ENCODE data around the gene UBL5. TPM values are rescaled to one million over a fixed set of nuclear protein-coding genes. Genes with fewer than 3 reads are reported as not detected.

Gene UBL5
- total and polyA plus RNA-seq, 10 of the 15 experiments (the other 5 are each of a cell fraction or from before 2014, with no cell fraction given) = 297 to 897 (median 711) TPM

DNA sequence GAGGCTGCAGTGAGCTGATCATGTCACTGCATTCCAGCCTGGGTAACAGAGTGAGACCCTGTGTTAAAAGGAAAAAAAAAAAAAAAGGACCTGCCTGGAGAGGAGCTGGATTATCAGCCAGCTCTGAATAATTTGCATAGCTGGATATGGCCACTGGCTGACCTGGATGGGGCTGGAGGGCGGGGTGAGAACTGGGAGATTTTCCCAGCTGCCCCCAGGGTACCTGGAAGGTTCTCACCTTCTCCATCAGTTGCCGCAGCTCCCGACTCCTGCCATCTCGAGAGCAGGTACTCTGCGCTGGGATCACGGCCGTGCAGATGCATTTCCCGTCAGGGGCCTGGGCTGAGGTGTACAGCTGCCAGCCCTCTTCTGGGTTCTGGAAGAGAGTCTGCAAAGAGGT lies 32.7 kb downstream of the UBL5 start:
- no peak overlapping the region for H3K9ac ChIP-seq (ENCODE audit: control insufficient read depth, insufficient read depth, low read length)
- RAD21 ChIA-PET (ENCODE audit: unreplicated experiment) = no interaction called here
- no peak for FAIRE-seq
- no peak for DNase-seq (ENCODE audit: low read depth, low spot score)
- SMC1A ChIA-PET (ENCODE audit: uncharacterized antibody, unreplicated experiment) = no interaction called here
- BruUV-seq (replicated peaks) = no TSS peak
- POLR2A ChIA-PET = no interaction called here
- ATAC-seq = no peak
- H3K9me3 ChIP-seq (replicated peaks; ENCODE audit: control insufficient read depth, insufficient read depth, low read length) = no peaks in the 10 kb centered on the region
- H3K4me1 ChIP-seq (ENCODE audit: control insufficient read depth, insufficient read depth, low read length) = peaks cover 16% of the 10 kb centered on the region
- CTCF ChIA-PET = no interaction called here
- H3K36me3 ChIP-seq (ENCODE audit: control insufficient read depth in 2 of 2, insufficient read depth in 2 of 2, low read length in 1 of 2) = no peaks in the 10 kb centered on the region
- intact Hi-C loops (cut with micrococcal nuclease; ENCODE audit: unreplicated experiment) = no loop called here
- WGBS (ENCODE audit: insufficient coverage, insufficient replicate concordance, low lambda C conversion rate, missing lambda C conversion rate) = 74% methylated on average over 8 of the region's 8 CpGs
- no peak overlapping the region for H3K4me2 ChIP-seq (ENCODE audit: control insufficient read depth, insufficient read depth)
- no peak overlapping the region for H3K27ac ChIP-seq (ENCODE audit: control insufficient read depth, insufficient read depth)
- in situ Hi-C loops (cut with MboI) = no loop called here
- no peaks in the 10 kb centered on the region for H3K79me2 ChIP-seq (ENCODE audit: control insufficient read depth, insufficient read depth, low read length)
- no peak overlapping the region for H2AFZ ChIP-seq (ENCODE audit: control insufficient read depth, low read depth, low read length)
- H3K27me3 ChIP-seq (replicated peaks in 1 of 2; ENCODE audit: control insufficient read depth in 2 of 2, insufficient read depth in 2 of 2, low read length in 1 of 2) = no peaks in the 10 kb centered on the region
- H3K4me3 ChIP-seq = no peak overlapping the region
- H4K20me1 ChIP-seq (ENCODE audit: control insufficient read depth, insufficient read depth) = no peaks in the 10 kb centered on the region
- no peak for TF ChIP-seq RBBP5 (conservative IDR thresholded peaks at IDR 0.05)
- no peak for TF ChIP-seq SREBF2 (IDR thresholded peaks at IDR 0.05; ENCODE audit: low read length)
- TF ChIP-seq, protein P1, sequence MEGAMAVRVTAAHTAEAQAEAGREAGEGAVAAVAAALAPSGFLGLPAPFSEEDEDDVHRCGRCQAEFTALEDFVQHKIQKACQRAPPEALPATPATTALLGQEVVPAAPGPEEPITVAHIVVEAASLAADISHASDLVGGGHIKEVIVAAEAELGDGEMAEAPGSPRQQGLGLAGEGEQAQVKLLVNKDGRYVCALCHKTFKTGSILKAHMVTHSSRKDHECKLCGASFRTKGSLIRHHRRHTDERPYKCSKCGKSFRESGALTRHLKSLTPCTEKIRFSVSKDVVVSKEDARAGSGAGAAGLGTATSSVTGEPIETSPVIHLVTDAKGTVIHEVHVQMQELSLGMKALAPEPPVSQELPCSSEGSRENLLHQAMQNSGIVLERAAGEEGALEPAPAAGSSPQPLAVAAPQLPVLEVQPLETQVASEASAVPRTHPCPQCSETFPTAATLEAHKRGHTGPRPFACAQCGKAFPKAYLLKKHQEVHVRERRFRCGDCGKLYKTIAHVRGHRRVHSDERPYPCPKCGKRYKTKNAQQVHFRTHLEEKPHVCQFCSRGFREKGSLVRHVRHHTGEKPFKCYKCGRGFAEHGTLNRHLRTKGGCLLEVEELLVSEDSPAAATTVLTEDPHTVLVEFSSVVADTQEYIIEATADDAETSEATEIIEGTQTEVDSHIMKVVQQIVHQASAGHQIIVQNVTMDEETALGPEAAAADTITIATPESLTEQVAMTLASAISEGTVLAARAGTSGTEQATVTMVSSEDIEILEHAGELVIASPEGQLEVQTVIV (IDR thresholded peaks at IDR 0.05; ENCODE audit: borderline replicate concordance, partially characterized antibody) = no peak
- no peak for TF ChIP-seq STAT1 (conservative IDR thresholded peaks at IDR 0.05)
- no peak for TF ChIP-seq CREB1 (IDR thresholded peaks at IDR 0.05; ENCODE audit: low read depth)
- no peak for TF ChIP-seq NR2C1 (IDR thresholded peaks at IDR 0.05)
- no peak for TF ChIP-seq TCF12 (IDR thresholded peaks at IDR 0.05; ENCODE audit: low read depth, low read length)
- no peak for TF ChIP-seq POLR2AphosphoS5 (IDR thresholded peaks at IDR 0.05; ENCODE audit: low read length)
- no peak for TF ChIP-seq GATAD2B (conservative IDR thresholded peaks at IDR 0.05; ENCODE audit: low read depth)
- TF ChIP-seq RB1 (IDR thresholded peaks at IDR 0.05; ENCODE audit: borderline replicate concordance) = no peak
- TF ChIP-seq SREBF1 (IDR thresholded peaks at IDR 0.05; ENCODE audit: low read length) = no peak
- no peak for TF ChIP-seq CBX5 (IDR thresholded peaks at IDR 0.05; ENCODE audit: low read depth)
- no peak for TF ChIP-seq KDM1A (IDR thresholded peaks at IDR 0.05; ENCODE audit: borderline replicate concordance)
- TF ChIP-seq ESRRA (IDR thresholded peaks at IDR 0.05; ENCODE audit: low read length) = no peak
- TF ChIP-seq EP300 (IDR thresholded peaks at IDR 0.05; ENCODE audit: borderline replicate concordance in 1 of 2, control insufficient read depth in 1 of 2, low read depth in 2 of 2, low read length in 2 of 2) = no peak
- TF ChIP-seq, protein P2, sequence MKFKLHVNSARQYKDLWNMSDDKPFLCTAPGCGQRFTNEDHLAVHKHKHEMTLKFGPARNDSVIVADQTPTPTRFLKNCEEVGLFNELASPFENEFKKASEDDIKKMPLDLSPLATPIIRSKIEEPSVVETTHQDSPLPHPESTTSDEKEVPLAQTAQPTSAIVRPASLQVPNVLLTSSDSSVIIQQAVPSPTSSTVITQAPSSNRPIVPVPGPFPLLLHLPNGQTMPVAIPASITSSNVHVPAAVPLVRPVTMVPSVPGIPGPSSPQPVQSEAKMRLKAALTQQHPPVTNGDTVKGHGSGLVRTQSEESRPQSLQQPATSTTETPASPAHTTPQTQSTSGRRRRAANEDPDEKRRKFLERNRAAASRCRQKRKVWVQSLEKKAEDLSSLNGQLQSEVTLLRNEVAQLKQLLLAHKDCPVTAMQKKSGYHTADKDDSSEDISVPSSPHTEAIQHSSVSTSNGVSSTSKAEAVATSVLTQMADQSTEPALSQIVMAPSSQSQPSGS (IDR thresholded peaks at IDR 0.05; ENCODE audit: low read length) = no peak
- TF ChIP-seq, protein P3, sequence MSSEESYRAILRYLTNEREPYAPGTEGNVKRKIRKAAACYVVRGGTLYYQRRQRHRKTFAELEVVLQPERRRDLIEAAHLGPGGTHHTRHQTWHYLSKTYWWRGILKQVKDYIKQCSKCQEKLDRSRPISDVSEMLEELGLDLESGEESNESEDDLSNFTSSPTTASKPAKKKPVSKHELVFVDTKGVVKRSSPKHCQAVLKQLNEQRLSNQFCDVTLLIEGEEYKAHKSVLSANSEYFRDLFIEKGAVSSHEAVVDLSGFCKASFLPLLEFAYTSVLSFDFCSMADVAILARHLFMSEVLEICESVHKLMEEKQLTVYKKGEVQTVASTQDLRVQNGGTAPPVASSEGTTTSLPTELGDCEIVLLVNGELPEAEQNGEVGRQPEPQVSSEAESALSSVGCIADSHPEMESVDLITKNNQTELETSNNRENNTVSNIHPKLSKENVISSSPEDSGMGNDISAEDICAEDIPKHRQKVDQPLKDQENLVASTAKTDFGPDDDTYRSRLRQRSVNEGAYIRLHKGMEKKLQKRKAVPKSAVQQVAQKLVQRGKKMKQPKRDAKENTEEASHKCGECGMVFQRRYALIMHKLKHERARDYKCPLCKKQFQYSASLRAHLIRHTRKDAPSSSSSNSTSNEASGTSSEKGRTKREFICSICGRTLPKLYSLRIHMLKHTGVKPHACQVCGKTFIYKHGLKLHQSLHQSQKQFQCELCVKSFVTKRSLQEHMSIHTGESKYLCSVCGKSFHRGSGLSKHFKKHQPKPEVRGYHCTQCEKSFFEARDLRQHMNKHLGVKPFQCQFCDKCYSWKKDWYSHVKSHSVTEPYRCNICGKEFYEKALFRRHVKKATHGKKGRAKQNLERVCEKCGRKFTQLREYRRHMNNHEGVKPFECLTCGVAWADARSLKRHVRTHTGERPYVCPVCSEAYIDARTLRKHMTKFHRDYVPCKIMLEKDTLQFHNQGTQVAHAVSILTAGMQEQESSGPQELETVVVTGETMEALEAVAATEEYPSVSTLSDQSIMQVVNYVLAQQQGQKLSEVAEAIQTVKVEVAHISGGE (CRISPR knock-in tag; IDR thresholded peaks at IDR 0.05) = no peak
- TF ChIP-seq SPI1 (IDR thresholded peaks at IDR 0.05; ENCODE audit: borderline replicate concordance, insufficient read depth, low read depth, low read length) = no peak
- no peak for TF ChIP-seq ETV6 (conservative IDR thresholded peaks at IDR 0.05 in 1 of 2, IDR thresholded peaks at IDR 0.05 in 1 of 2; ENCODE audit: borderline replicate concordance in 1 of 2, low read depth in 1 of 2)

All from GM12878 (cell line).